ENCODE measurements around the gene PPHLN1.
"Not testable (repeated sequence)": the region's sequence is repeated elsewhere in the genome, so short reads cannot be mapped to it uniquely, and the experiment has no call there.

PPHLN1 gene

GRCh38 chr12:42320796-42321195 is 5.2 kb upstream of the PPHLN1 start:
- in situ Hi-C loops (cut with MboI; ENCODE audit: low sequenced_read_pairs): no loop called here

GRCh38 chr12:42322567-42322966 is 3.4 kb upstream of the PPHLN1 start:
- in situ Hi-C loops (cut with MboI; ENCODE audit: low sequenced_read_pairs): no loop called here

- in situ Hi-C loops (cut with MboI; ENCODE audit: low sequenced_read_pairs): no loop called here
Measured at GRCh38 chr12:42323856-42324255, 2.1 kb upstream of the PPHLN1 start.

GRCh38 chr12:42325326-42325652 is 678 bp upstream of the PPHLN1 start:
- in situ Hi-C loops (cut with MboI; ENCODE audit: low sequenced_read_pairs): no loop called here

GRCh38 chr12:42326541-42327226 is 717 bp downstream of the PPHLN1 start:
- in situ Hi-C loops (cut with MboI; ENCODE audit: low sequenced_read_pairs): no loop called here

GRCh38 chr12:42327227-42327590 is 1.2 kb downstream of the PPHLN1 start:
- in situ Hi-C loops (cut with MboI; ENCODE audit: low sequenced_read_pairs): no loop called here

- in situ Hi-C loops (cut with MboI; ENCODE audit: low sequenced_read_pairs): not testable (repeated sequence)
Measured at GRCh38 chr12:42330097-42330496, 4.1 kb downstream of the PPHLN1 start.

GRCh38 chr12:42332301-42333285 is 6.6 kb downstream of the PPHLN1 start:
- in situ Hi-C loops (cut with MboI; ENCODE audit: low sequenced_read_pairs): no loop called here

GRCh38 chr12:42336286-42336685 is 10.3 kb downstream of the PPHLN1 start:
- in situ Hi-C loops (cut with MboI; ENCODE audit: low sequenced_read_pairs): no loop called here

- in situ Hi-C loops (cut with MboI; ENCODE audit: low sequenced_read_pairs): no loop called here
Measured at GRCh38 chr12:42338280-42338679, 12.3 kb downstream of the PPHLN1 start.

GRCh38 chr12:42342028-42342427 is 16.1 kb downstream of the PPHLN1 start:
- in situ Hi-C loops (cut with MboI; ENCODE audit: low sequenced_read_pairs): no loop called here

GRCh38 chr12:42343721-42344120 is 17.8 kb downstream of the PPHLN1 start:
- in situ Hi-C loops (cut with MboI; ENCODE audit: low sequenced_read_pairs): no loop called here

- in situ Hi-C loops (cut with MboI; ENCODE audit: low sequenced_read_pairs): no loop called here
Measured at GRCh38 chr12:42346403-42347002, 20.5 kb downstream of the PPHLN1 start.

- in situ Hi-C loops (cut with MboI; ENCODE audit: low sequenced_read_pairs): not testable (repeated sequence)
Measured at GRCh38 chr12:42349119-42350020, 23.4 kb downstream of the PPHLN1 start.

- in situ Hi-C loops (cut with MboI; ENCODE audit: low sequenced_read_pairs): not testable (repeated sequence)
Measured at GRCh38 chr12:42350021-42350407, 24.0 kb downstream of the PPHLN1 start.

- in situ Hi-C loops (cut with MboI; ENCODE audit: low sequenced_read_pairs): no loop called here
Measured at GRCh38 chr12:42356344-42356743, 30.4 kb downstream of the PPHLN1 start.

- in situ Hi-C loops (cut with MboI; ENCODE audit: low sequenced_read_pairs): no loop called here
Measured at GRCh38 chr12:42360747-42361403, 34.9 kb downstream of the PPHLN1 start.

- in situ Hi-C loops (cut with MboI; ENCODE audit: low sequenced_read_pairs): no loop called here
Measured at GRCh38 chr12:42361909-42362646, 36.1 kb downstream of the PPHLN1 start.

GRCh38 chr12:42362647-42363260 is 36.8 kb downstream of the PPHLN1 start:
- in situ Hi-C loops (cut with MboI; ENCODE audit: low sequenced_read_pairs): no loop called here

Measured in HL-60/S4 (cell line).